ENCODE results near the gene EDC3.

DNA sequence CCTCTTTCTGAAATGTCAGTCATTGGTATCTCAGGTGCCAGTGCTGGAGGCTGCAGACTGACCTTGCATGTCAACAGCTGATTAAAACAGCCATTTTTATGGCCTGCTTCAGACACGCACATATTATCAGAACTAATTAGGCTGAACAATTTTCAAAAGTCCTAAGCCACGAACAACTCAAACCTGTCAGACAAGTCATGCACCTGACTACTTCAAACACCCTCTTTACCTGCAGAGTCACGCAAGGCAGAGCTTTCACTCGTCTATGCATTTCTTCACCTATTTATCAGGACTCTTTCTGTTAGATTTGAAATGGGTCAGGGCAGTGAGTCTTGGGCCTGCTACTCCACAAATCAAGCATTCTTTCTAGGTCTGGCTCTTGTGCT lies 53.5 kb downstream of the EDC3 start:
- TF ChIP-seq, protein P1, sequence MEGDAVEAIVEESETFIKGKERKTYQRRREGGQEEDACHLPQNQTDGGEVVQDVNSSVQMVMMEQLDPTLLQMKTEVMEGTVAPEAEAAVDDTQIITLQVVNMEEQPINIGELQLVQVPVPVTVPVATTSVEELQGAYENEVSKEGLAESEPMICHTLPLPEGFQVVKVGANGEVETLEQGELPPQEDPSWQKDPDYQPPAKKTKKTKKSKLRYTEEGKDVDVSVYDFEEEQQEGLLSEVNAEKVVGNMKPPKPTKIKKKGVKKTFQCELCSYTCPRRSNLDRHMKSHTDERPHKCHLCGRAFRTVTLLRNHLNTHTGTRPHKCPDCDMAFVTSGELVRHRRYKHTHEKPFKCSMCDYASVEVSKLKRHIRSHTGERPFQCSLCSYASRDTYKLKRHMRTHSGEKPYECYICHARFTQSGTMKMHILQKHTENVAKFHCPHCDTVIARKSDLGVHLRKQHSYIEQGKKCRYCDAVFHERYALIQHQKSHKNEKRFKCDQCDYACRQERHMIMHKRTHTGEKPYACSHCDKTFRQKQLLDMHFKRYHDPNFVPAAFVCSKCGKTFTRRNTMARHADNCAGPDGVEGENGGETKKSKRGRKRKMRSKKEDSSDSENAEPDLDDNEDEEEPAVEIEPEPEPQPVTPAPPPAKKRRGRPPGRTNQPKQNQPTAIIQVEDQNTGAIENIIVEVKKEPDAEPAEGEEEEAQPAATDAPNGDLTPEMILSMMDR (IDR thresholded peaks at IDR 0.05), result no peak
- no peak for TF ChIP-seq ZFX (IDR thresholded peaks at IDR 0.05; ENCODE audit: borderline replicate concordance)

All from 22Rv1 (cell line).